ENCODE results near the gene ZNF157. TPM values are rescaled to one million over a fixed set of nuclear protein-coding genes. Genes with fewer than 3 reads are reported as not detected.

Gene ZNF157
- total RNA-seq, 2 donors from 2014 or later, result 0.19 TPM; not detected in 1

GRCh38 chrX:47420962-47421361, 50.6 kb downstream of the ZNF157 start:
- H3K4me3 ChIP-seq, result no peak overlapping the region
- H3K4me1 ChIP-seq, result no peaks in the 10 kb centered on the region
- peaks cover 0 to 19% of the 10 kb centered on the region in 2 donors for H3K9me3 ChIP-seq
- H3K27me3 ChIP-seq, result no peaks in the 10 kb centered on the region
- no peaks in the 10 kb centered on the region for H3K36me3 ChIP-seq
- DNase-seq (ENCODE audit: low spot score), result no peak
- no peak overlapping the region for H3K27ac ChIP-seq
- no peak for TF ChIP-seq CTCF (IDR thresholded peaks at IDR 0.05)

- no peak for TF ChIP-seq CTCF (IDR thresholded peaks at IDR 0.05)
- no peak overlapping the region for H3K4me3 ChIP-seq
- no peaks in the 10 kb centered on the region for H3K36me3 ChIP-seq
- H3K9me3 ChIP-seq, result peaks cover 0 to 12% of the 10 kb centered on the region in 2 donors
- DNase-seq (ENCODE audit: low spot score), result no peak
- H3K4me1 ChIP-seq, result no peaks in the 10 kb centered on the region
- H3K27me3 ChIP-seq, result no peaks in the 10 kb centered on the region
- H3K27ac ChIP-seq, result no peak overlapping the region
Observed at GRCh38 chrX:47422444-47422843, 52.1 kb downstream of the ZNF157 start.

- Histone ChIP-seq H3K36me3 (no peaks in the 10 kb centered on the region), H3K27me3 (no peaks in the 10 kb centered on the region), H3K4me1 (no peaks in the 10 kb centered on the region), H3K9me3 (no peaks in the 10 kb centered on the region), H3K27ac (no peak overlapping the region), H3K4me3 (no peak overlapping the region)
- no peak for DNase-seq (ENCODE audit: low spot score)
- no peak for TF ChIP-seq CTCF (IDR thresholded peaks at IDR 0.05)
Observed at GRCh38 chrX:47430925-47431324, 60.5 kb downstream of the ZNF157 start.

GRCh38 chrX:47446431-47446830, 76.1 kb downstream of the ZNF157 start:
- Histone ChIP-seq H3K27me3 (no peaks in the 10 kb centered on the region), H3K36me3 (peaks cover 21% of the 10 kb centered on the region), H3K4me1 (no peaks in the 10 kb centered on the region), H3K9me3 (peaks cover 7 to 52% of the 10 kb centered on the region in 2 donors), H3K4me3 (no peak overlapping the region), H3K27ac (no peak overlapping the region)
- no peak for TF ChIP-seq CTCF (IDR thresholded peaks at IDR 0.05)
- no peak for DNase-seq (ENCODE audit: low spot score)

GRCh38 chrX:47446971-47447370, 76.6 kb downstream of the ZNF157 start:
- Histone ChIP-seq H3K27ac (no peak overlapping the region), H3K9me3 (peaks cover 7 to 48% of the 10 kb centered on the region in 2 donors), H3K27me3 (no peaks in the 10 kb centered on the region), H3K36me3 (peaks cover 21% of the 10 kb centered on the region), H3K4me1 (no peaks in the 10 kb centered on the region), H3K4me3 (no peak overlapping the region)
- TF ChIP-seq CTCF (IDR thresholded peaks at IDR 0.05), result no peak
- DNase-seq (ENCODE audit: low spot score), result no peak

- Histone ChIP-seq H3K27me3 (no peaks in the 10 kb centered on the region), H3K9me3 (peaks cover 7 to 42% of the 10 kb centered on the region in 2 donors), H3K4me1 (no peaks in the 10 kb centered on the region), H3K36me3 (peaks cover 21% of the 10 kb centered on the region), H3K4me3 (no peak overlapping the region), H3K27ac (no peak overlapping the region)
- no peak for TF ChIP-seq CTCF (IDR thresholded peaks at IDR 0.05)
- DNase-seq (ENCODE audit: low spot score), result no peak
Observed at GRCh38 chrX:47447607-47448006, 77.2 kb downstream of the ZNF157 start.

Measured in right atrium auricular region (tissue), 2 donors.